Central memory CD8-positive, alpha-beta T cell (primary cell): ENCODE results near the gene USP26.
"Not testable (repeated sequence)": the region's sequence is repeated elsewhere in the genome, so short reads cannot be mapped to it uniquely, and the experiment has no call there.

Experiments
- ATAC-seq: fragments of 150-1000 bp; cut with Tn5 transposase; replicated peaks from 2 replicates; pipeline ENCODE4 v1.10.0; 2022; ENCODE audit warnings: mild to moderate bottlenecking, moderate FRiP score, moderate number of reproducible peaks; ENCODE audit not compliant: poor library complexity, severe bottlenecking; ENCODE audit errors: extremely low read depth
- DNase-seq, 2 donors: peaks; one replicate each; pipeline ENCODE4 v3.0.0; 2021; ENCODE audit warnings: low spot score in 2 of 2
- H3K27ac Mint-ChIP-seq: one replicate; pipeline ENCODE4 v1.8.0; 2022; ENCODE audit warnings: low read depth, mild to moderate bottlenecking, moderate library complexity, mixed read lengths
- H3K27me3 Mint-ChIP-seq: one replicate; pipeline ENCODE4 v1.8.0; 2022; ENCODE audit warnings: mixed read lengths
- H3K36me3 Mint-ChIP-seq: one replicate; pipeline ENCODE4 v1.8.0; 2022; ENCODE audit warnings: mild to moderate bottlenecking, moderate library complexity, mixed read lengths; ENCODE audit not compliant: insufficient read depth
- H3K4me1 Mint-ChIP-seq: one replicate; pipeline ENCODE4 v1.8.0; 2022; ENCODE audit warnings: mixed read lengths
- H3K4me3 Mint-ChIP-seq: one replicate; pipeline ENCODE4 v1.8.0; 2022; ENCODE audit warnings: mild to moderate bottlenecking, moderate library complexity, mixed read lengths
- H3K9me3 Mint-ChIP-seq: one replicate; pipeline ENCODE4 v1.8.0; 2022; ENCODE audit warnings: mixed read lengths

USP26 gene

GRCh38 chrX:133097031-133097430 is at the start of gene USP26:
Gene USP26, minus strand, starts transcription at chrX:133097109. Its CDS starts 68,889 bp downstream, at chrX:133028220.
- Mint-ChIP-seq H3K9me3 (no peaks in the 10 kb centered on the region), H3K27ac (no peak within 1 kb of the TSS), H3K4me3 (no peak within 1 kb of the TSS), H3K36me3 (peaks cover 2% of the 10 kb centered on the region), H3K4me1 (no peaks in the 10 kb centered on the region), H3K27me3 (no peaks in the 10 kb centered on the region)
- DNase-seq: no peak
- ATAC-seq: no peak

GRCh38 chrX:133134282-133134681 is 37.4 kb upstream of the USP26 start:
- Mint-ChIP-seq H3K9me3 (no peaks in the 10 kb centered on the region), H3K4me1 (no peaks in the 10 kb centered on the region), H3K27me3 (peaks cover 9% of the 10 kb centered on the region), H3K36me3 (no peaks in the 10 kb centered on the region), H3K27ac (no peak overlapping the region), H3K4me3 (no peak overlapping the region)
- ATAC-seq (no peak), DNase-seq (no peak)

- no peak overlapping the region for H3K27ac Mint-ChIP-seq
- ATAC-seq (no peak), DNase-seq (no peak)
- no peak overlapping the region for H3K4me3 Mint-ChIP-seq
- peaks cover 9% of the 10 kb centered on the region for H3K27me3 Mint-ChIP-seq
- no peaks in the 10 kb centered on the region for H3K9me3 Mint-ChIP-seq
- peaks cover 2% of the 10 kb centered on the region for H3K36me3 Mint-ChIP-seq
- H3K4me1 Mint-ChIP-seq: no peaks in the 10 kb centered on the region
Observed at GRCh38 chrX:133120406-133120805, 23.5 kb upstream of the USP26 start.

- H3K36me3 Mint-ChIP-seq: peaks cover 2% of the 10 kb centered on the region
- no peak for DNase-seq
- no peaks in the 10 kb centered on the region for H3K27me3 Mint-ChIP-seq
- H3K4me1 Mint-ChIP-seq: no peaks in the 10 kb centered on the region
- no peaks in the 10 kb centered on the region for H3K9me3 Mint-ChIP-seq
- no peak overlapping the region for H3K4me3 Mint-ChIP-seq
- H3K27ac Mint-ChIP-seq: no peak overlapping the region
- ATAC-seq: no peak
Observed at GRCh38 chrX:133094098-133094731, 2.7 kb downstream of the USP26 start.

GRCh38 chrX:133090236-133090809 is 6.6 kb downstream of the USP26 start:
- no peak for ATAC-seq
- no peaks in the 10 kb centered on the region for H3K27me3 Mint-ChIP-seq
- no peak for DNase-seq
- no peak overlapping the region for H3K4me3 Mint-ChIP-seq
- no peaks in the 10 kb centered on the region for H3K36me3 Mint-ChIP-seq
- H3K27ac Mint-ChIP-seq: no peak overlapping the region
- H3K4me1 Mint-ChIP-seq: no peaks in the 10 kb centered on the region
- no peaks in the 10 kb centered on the region for H3K9me3 Mint-ChIP-seq

GRCh38 chrX:133089411-133089810 is 7.5 kb downstream of the USP26 start:
- H3K9me3 Mint-ChIP-seq: no peaks in the 10 kb centered on the region
- no peak overlapping the region for H3K27ac Mint-ChIP-seq
- no peak for ATAC-seq
- H3K4me3 Mint-ChIP-seq: no peak overlapping the region
- H3K27me3 Mint-ChIP-seq: no peaks in the 10 kb centered on the region
- no peaks in the 10 kb centered on the region for H3K36me3 Mint-ChIP-seq
- H3K4me1 Mint-ChIP-seq: no peaks in the 10 kb centered on the region
- DNase-seq: no peak

GRCh38 chrX:133085785-133086184 is 11.1 kb downstream of the USP26 start:
- no peaks in the 10 kb centered on the region for H3K9me3 Mint-ChIP-seq
- DNase-seq (no peak), ATAC-seq (no peak)
- no peaks in the 10 kb centered on the region for H3K27me3 Mint-ChIP-seq
- no peaks in the 10 kb centered on the region for H3K36me3 Mint-ChIP-seq
- H3K27ac Mint-ChIP-seq: no peak overlapping the region
- H3K4me3 Mint-ChIP-seq: no peak overlapping the region
- no peaks in the 10 kb centered on the region for H3K4me1 Mint-ChIP-seq

- not testable (repeated sequence) for H3K4me1 Mint-ChIP-seq, H3K27ac Mint-ChIP-seq, H3K9me3 Mint-ChIP-seq, H3K27me3 Mint-ChIP-seq, ATAC-seq, H3K36me3 Mint-ChIP-seq, DNase-seq, H3K4me3 Mint-ChIP-seq
Observed at GRCh38 chrX:133085056-133085455, 11.9 kb downstream of the USP26 start.

GRCh38 chrX:133083899-133084298 is 13.0 kb downstream of the USP26 start:
- no peak overlapping the region for H3K27ac Mint-ChIP-seq
- ATAC-seq (no peak), DNase-seq (no peak)
- no peaks in the 10 kb centered on the region for H3K4me1 Mint-ChIP-seq
- no peaks in the 10 kb centered on the region for H3K36me3 Mint-ChIP-seq
- H3K4me3 Mint-ChIP-seq: no peak overlapping the region
- no peaks in the 10 kb centered on the region for H3K9me3 Mint-ChIP-seq
- no peaks in the 10 kb centered on the region for H3K27me3 Mint-ChIP-seq

- H3K27ac Mint-ChIP-seq: no peak overlapping the region
- H3K36me3 Mint-ChIP-seq: no peaks in the 10 kb centered on the region
- ATAC-seq (no peak), DNase-seq (no peak)
- H3K4me3 Mint-ChIP-seq: no peak overlapping the region
- H3K9me3 Mint-ChIP-seq: no peaks in the 10 kb centered on the region
- no peaks in the 10 kb centered on the region for H3K4me1 Mint-ChIP-seq
- H3K27me3 Mint-ChIP-seq: no peaks in the 10 kb centered on the region
Observed at GRCh38 chrX:133081990-133082389, 14.9 kb downstream of the USP26 start.

- not testable (repeated sequence) for DNase-seq, H3K27ac Mint-ChIP-seq, ATAC-seq, H3K36me3 Mint-ChIP-seq, H3K9me3 Mint-ChIP-seq, H3K4me3 Mint-ChIP-seq, H3K27me3 Mint-ChIP-seq, H3K4me1 Mint-ChIP-seq
Observed at GRCh38 chrX:133077856-133078255, 19.1 kb downstream of the USP26 start.

- ATAC-seq (no peak), DNase-seq (no peak)
- H3K4me3 Mint-ChIP-seq: no peak overlapping the region
- no peak overlapping the region for H3K27ac Mint-ChIP-seq
- no peaks in the 10 kb centered on the region for H3K27me3 Mint-ChIP-seq
- no peaks in the 10 kb centered on the region for H3K4me1 Mint-ChIP-seq
- no peaks in the 10 kb centered on the region for H3K9me3 Mint-ChIP-seq
- no peaks in the 10 kb centered on the region for H3K36me3 Mint-ChIP-seq
Observed at GRCh38 chrX:133072566-133072965, 24.3 kb downstream of the USP26 start.

- ATAC-seq (no peak), DNase-seq (no peak)
- H3K4me3 Mint-ChIP-seq: no peak overlapping the region
- H3K9me3 Mint-ChIP-seq: peaks cover 4% of the 10 kb centered on the region
- H3K27me3 Mint-ChIP-seq: peaks cover 13% of the 10 kb centered on the region
- H3K27ac Mint-ChIP-seq: no peak overlapping the region
- H3K36me3 Mint-ChIP-seq: no peaks in the 10 kb centered on the region
- H3K4me1 Mint-ChIP-seq: no peaks in the 10 kb centered on the region
Observed at GRCh38 chrX:133068461-133068860, 28.4 kb downstream of the USP26 start.
